RWPE2 (cell line): ENCODE measurements around the gene TMEM108.

Experiments
- ATAC-seq: fragments of 200-7000 bp; cut with Tn5 transposase; 3 replicates; pipeline ENCODE4 v1.9.1; 2021; ENCODE audit warnings: low read depth
- DNase-seq: peaks from one replicate; pipeline ENCODE4 v3.0.0-alpha.2; 2020; ENCODE audit warnings: low spot score
- H3K27ac ChIP-seq: fragments of 450-650 bp; 2 replicates; pipeline ENCODE4 v1.5.1; 2017; ENCODE audit warnings: mild to moderate bottlenecking; ENCODE audit not compliant: poor library complexity, severe bottlenecking
- H3K27me3 ChIP-seq: fragments of 250-450 bp; sonication (Bioruptor Pico); 2 replicates; pipeline ENCODE4 v1.5.1; 2021; ENCODE audit warnings: mild to moderate bottlenecking, moderate library complexity; ENCODE audit not compliant: insufficient read depth, poor library complexity, severe bottlenecking
- H3K36me3 ChIP-seq: fragments of 250-450 bp; sonication (Bioruptor Pico); 2 replicates; pipeline ENCODE4 v1.5.1; 2020; ENCODE audit warnings: low read depth, mild to moderate bottlenecking, moderate library complexity
- H3K4me1 ChIP-seq: fragments of 250-450 bp; sonication (Bioruptor Pico); 2 replicates; pipeline ENCODE4 v1.5.1; 2021; ENCODE audit warnings: mild to moderate bottlenecking, moderate library complexity; ENCODE audit not compliant: insufficient read depth, poor library complexity, severe bottlenecking
- H3K4me3 ChIP-seq: fragments of 250-450 bp; sonication (Bioruptor Pico); 2 replicates; pipeline ENCODE4 v1.5.1; 2021; ENCODE audit warnings: mild to moderate bottlenecking, moderate library complexity; ENCODE audit not compliant: severe bottlenecking
- H3K9me3 ChIP-seq: fragments of 250-450 bp; sonication (Bioruptor Pico); 2 replicates; pipeline ENCODE4 v1.5.1; 2021; ENCODE audit warnings: mild to moderate bottlenecking, moderate library complexity; ENCODE audit not compliant: severe bottlenecking
- CTCF ChIP-seq: fragments of 450-650 bp; IDR thresholded peaks from one replicate; pipeline ENCODE4 v1.5.1; 2017; ENCODE audit warnings: mild to moderate bottlenecking, moderate library complexity; ENCODE audit not compliant: poor library complexity, severe bottlenecking

Gene TMEM108

GRCh38 chr3:133106169-133106568 lies 68.0 kb downstream of the TMEM108 start:
- Histone ChIP-seq H3K27ac (no peak overlapping the region), H3K9me3 (no peaks in the 10 kb centered on the region), H3K36me3 (no peaks in the 10 kb centered on the region), H3K4me3 (no peak overlapping the region), H3K27me3 (no peaks in the 10 kb centered on the region), H3K4me1 (no peaks in the 10 kb centered on the region)
- no peak for ATAC-seq
- TF ChIP-seq CTCF: no peak
- no peak for DNase-seq

- Histone ChIP-seq H3K9me3 (no peaks in the 10 kb centered on the region), H3K4me1 (no peaks in the 10 kb centered on the region), H3K27me3 (no peaks in the 10 kb centered on the region), H3K36me3 (no peaks in the 10 kb centered on the region), H3K27ac (no peak overlapping the region), H3K4me3 (no peak overlapping the region)
- TF ChIP-seq CTCF: no peak
- ATAC-seq (no peak), DNase-seq (no peak)
Observed at GRCh38 chr3:133112666-133113065, 74.5 kb downstream of the TMEM108 start.

GRCh38 chr3:133113526-133113925 lies 75.3 kb downstream of the TMEM108 start:
- Histone ChIP-seq H3K27ac (no peak overlapping the region), H3K27me3 (no peaks in the 10 kb centered on the region), H3K4me1 (no peaks in the 10 kb centered on the region), H3K36me3 (no peaks in the 10 kb centered on the region), H3K4me3 (no peak overlapping the region), H3K9me3 (no peaks in the 10 kb centered on the region)
- DNase-seq (no peak), ATAC-seq (no peak)
- no peak for TF ChIP-seq CTCF

- no peak overlapping the region for H3K27ac ChIP-seq
- no peaks in the 10 kb centered on the region for H3K36me3 ChIP-seq
- no peaks in the 10 kb centered on the region for H3K9me3 ChIP-seq
- H3K4me3 ChIP-seq: no peak overlapping the region
- no peaks in the 10 kb centered on the region for H3K4me1 ChIP-seq
- no peak for DNase-seq
- TF ChIP-seq CTCF: no peak
- ATAC-seq: no peak
- H3K27me3 ChIP-seq: no peaks in the 10 kb centered on the region
Observed at GRCh38 chr3:133113927-133114597, 75.9 kb downstream of the TMEM108 start.

- H3K27me3 ChIP-seq: no peaks in the 10 kb centered on the region
- H3K27ac ChIP-seq: no peak overlapping the region
- H3K9me3 ChIP-seq: no peaks in the 10 kb centered on the region
- DNase-seq (no peak), ATAC-seq (no peak)
- no peaks in the 10 kb centered on the region for H3K36me3 ChIP-seq
- TF ChIP-seq CTCF: no peak
- no peak overlapping the region for H3K4me3 ChIP-seq
- no peaks in the 10 kb centered on the region for H3K4me1 ChIP-seq
Observed at GRCh38 chr3:133115176-133115575, 77.0 kb downstream of the TMEM108 start.
